ENCODE data around the gene NOVA1. TPM values are rescaled to one million over a fixed set of nuclear protein-coding genes. Genes with fewer than 3 reads are reported as not detected.
A peak's percentile ranks its signal among the peaks of the same experiment; 100 is the strongest.

NOVA1 gene
- total RNA-seq, 1 donor from 2014 or later = under 0.01 TPM

- H3K36me3 ChIP-seq (ENCODE audit: control insufficient read depth, insufficient read depth, low read length) = no peaks in the 10 kb centered on the region
- TF ChIP-seq, protein P1, sequence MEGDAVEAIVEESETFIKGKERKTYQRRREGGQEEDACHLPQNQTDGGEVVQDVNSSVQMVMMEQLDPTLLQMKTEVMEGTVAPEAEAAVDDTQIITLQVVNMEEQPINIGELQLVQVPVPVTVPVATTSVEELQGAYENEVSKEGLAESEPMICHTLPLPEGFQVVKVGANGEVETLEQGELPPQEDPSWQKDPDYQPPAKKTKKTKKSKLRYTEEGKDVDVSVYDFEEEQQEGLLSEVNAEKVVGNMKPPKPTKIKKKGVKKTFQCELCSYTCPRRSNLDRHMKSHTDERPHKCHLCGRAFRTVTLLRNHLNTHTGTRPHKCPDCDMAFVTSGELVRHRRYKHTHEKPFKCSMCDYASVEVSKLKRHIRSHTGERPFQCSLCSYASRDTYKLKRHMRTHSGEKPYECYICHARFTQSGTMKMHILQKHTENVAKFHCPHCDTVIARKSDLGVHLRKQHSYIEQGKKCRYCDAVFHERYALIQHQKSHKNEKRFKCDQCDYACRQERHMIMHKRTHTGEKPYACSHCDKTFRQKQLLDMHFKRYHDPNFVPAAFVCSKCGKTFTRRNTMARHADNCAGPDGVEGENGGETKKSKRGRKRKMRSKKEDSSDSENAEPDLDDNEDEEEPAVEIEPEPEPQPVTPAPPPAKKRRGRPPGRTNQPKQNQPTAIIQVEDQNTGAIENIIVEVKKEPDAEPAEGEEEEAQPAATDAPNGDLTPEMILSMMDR (IDR thresholded peaks at IDR 0.05; ENCODE audit: insufficient read depth, low read length, severe bottlenecking) = no peak
- peaks cover 12% of the 10 kb centered on the region for H3K27me3 ChIP-seq (ENCODE audit: control insufficient read depth, insufficient read depth, low read length)
- DNase-seq (ENCODE audit: low read depth) = no peak
- H3K4me3 ChIP-seq (ENCODE audit: low read depth, low read length) = no peak overlapping the region
- no peak for FAIRE-seq
Measured at GRCh38 chr14:26602902-26603301, 5.1 kb upstream of the NOVA1 start.

- Histone ChIP-seq H3K36me3 (ENCODE audit: control insufficient read depth, insufficient read depth, low read length) (no peaks in the 10 kb centered on the region), H3K27me3 (ENCODE audit: control insufficient read depth, insufficient read depth, low read length) (peaks cover 12% of the 10 kb centered on the region), H3K4me3 (ENCODE audit: low read depth, low read length) (no peak overlapping the region)
- TF ChIP-seq, protein P1 (IDR thresholded peaks at IDR 0.05; ENCODE audit: insufficient read depth, low read length, severe bottlenecking) = no peak
- FAIRE-seq = no peak
- no peak for DNase-seq (ENCODE audit: low read depth)
Measured at GRCh38 chr14:26601856-26602255, 4.0 kb upstream of the NOVA1 start.

GRCh38 chr14:26599291-26599690 is 1.5 kb upstream of the NOVA1 start:
- H3K27me3 ChIP-seq (ENCODE audit: control insufficient read depth, insufficient read depth, low read length) = peaks cover 15% of the 10 kb centered on the region
- TF ChIP-seq, protein P1 (IDR thresholded peaks at IDR 0.05; ENCODE audit: insufficient read depth, low read length, severe bottlenecking) = no peak
- H3K4me3 ChIP-seq (ENCODE audit: low read depth, low read length) = no peak overlapping the region
- FAIRE-seq = no peak
- no peak for DNase-seq (ENCODE audit: low read depth)
- H3K36me3 ChIP-seq (ENCODE audit: control insufficient read depth, insufficient read depth, low read length) = no peaks in the 10 kb centered on the region

- no peaks in the 10 kb centered on the region for H3K36me3 ChIP-seq (ENCODE audit: control insufficient read depth, insufficient read depth, low read length)
- DNase-seq (ENCODE audit: low read depth) (no peak), FAIRE-seq (no peak)
- peak overlapping the region; percentile 43 for H3K4me3 ChIP-seq (ENCODE audit: low read depth, low read length)
- H3K27me3 ChIP-seq (ENCODE audit: control insufficient read depth, insufficient read depth, low read length) = peaks cover 15% of the 10 kb centered on the region
- TF ChIP-seq, protein P1 (IDR thresholded peaks at IDR 0.05; ENCODE audit: insufficient read depth, low read length, severe bottlenecking) = no peak
Measured at GRCh38 chr14:26598672-26599131, 869 bp upstream of the NOVA1 start.

DNA sequence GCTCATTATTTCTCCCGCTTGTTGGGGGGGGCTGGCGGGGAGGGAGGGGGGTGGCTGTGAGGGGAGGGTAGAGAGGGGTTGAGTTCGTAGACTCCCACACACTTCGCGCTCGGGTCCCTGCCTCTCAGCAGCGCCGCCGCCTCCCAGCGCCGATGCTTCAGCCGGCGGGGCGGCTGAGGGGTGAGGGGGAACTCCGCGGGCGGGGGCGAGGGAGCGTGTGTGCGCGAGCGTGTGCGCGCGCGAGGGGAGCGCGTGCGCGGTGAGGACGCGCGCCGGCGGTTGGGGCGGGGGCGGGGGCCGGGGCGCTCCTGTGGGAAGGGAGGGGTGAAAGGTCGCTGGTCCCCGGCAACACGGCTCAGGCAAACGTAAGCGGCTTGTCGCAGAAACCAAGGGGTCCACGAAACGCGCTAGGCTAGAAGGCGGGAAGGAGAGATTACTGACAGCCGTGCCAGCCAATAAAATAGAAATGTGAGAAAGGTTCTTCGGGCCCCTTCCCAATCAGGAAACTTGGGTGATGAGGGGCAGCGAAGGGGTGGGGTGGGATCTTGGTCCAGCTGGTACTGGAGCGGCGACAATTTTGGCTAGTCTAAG is 343 bp upstream of the NOVA1 start:
- TF ChIP-seq, protein P1 (IDR thresholded peaks at IDR 0.05; ENCODE audit: insufficient read depth, low read length, severe bottlenecking) = no peak
- DNase-seq (ENCODE audit: low read depth) (peak; percentile 14), FAIRE-seq (no peak)
- peaks cover 15% of the 10 kb centered on the region for H3K27me3 ChIP-seq (ENCODE audit: control insufficient read depth, insufficient read depth, low read length)
- peak overlapping the region; percentile 43 for H3K4me3 ChIP-seq (ENCODE audit: low read depth, low read length)
- H3K36me3 ChIP-seq (ENCODE audit: control insufficient read depth, insufficient read depth, low read length) = no peaks in the 10 kb centered on the region

- no peak for DNase-seq (ENCODE audit: low read depth)
Measured at GRCh38 chr14:26597071-26597588, 703 bp downstream of the NOVA1 start.

More at GRCh38 chr14:26597071-26597588, 703 bp downstream of the NOVA1 start:
- peaks cover 15% of the 10 kb centered on the region for H3K27me3 ChIP-seq (ENCODE audit: control insufficient read depth, insufficient read depth, low read length)
- TF ChIP-seq, protein P1 (IDR thresholded peaks at IDR 0.05; ENCODE audit: insufficient read depth, low read length, severe bottlenecking) = no peak
- no peaks in the 10 kb centered on the region for H3K36me3 ChIP-seq (ENCODE audit: control insufficient read depth, insufficient read depth, low read length)
- FAIRE-seq = no peak
- H3K4me3 ChIP-seq (ENCODE audit: low read depth, low read length) = peak overlapping the region; percentile 43

Measured in bronchial epithelial cell (primary cell).